Islet precursor cell (in vitro differentiated cells): Measurements from ENCODE around the gene CANX.
"Not testable (repeated sequence)": the region's sequence is repeated elsewhere in the genome, so short reads cannot be mapped to it uniquely, and the experiment has no call there.

ENCODE experiments used
- DNase-seq: peaks from one replicate; pipeline ENCODE4 v3.0.0-alpha.2; 2018

Gene CANX

GRCh38 chr5:179700401-179700918 lies 1.7 kb downstream of the CANX start:
- DNase-seq = no peak

GRCh38 chr5:179716286-179716685 lies 17.5 kb downstream of the CANX start:
- no peak for DNase-seq

DNA sequence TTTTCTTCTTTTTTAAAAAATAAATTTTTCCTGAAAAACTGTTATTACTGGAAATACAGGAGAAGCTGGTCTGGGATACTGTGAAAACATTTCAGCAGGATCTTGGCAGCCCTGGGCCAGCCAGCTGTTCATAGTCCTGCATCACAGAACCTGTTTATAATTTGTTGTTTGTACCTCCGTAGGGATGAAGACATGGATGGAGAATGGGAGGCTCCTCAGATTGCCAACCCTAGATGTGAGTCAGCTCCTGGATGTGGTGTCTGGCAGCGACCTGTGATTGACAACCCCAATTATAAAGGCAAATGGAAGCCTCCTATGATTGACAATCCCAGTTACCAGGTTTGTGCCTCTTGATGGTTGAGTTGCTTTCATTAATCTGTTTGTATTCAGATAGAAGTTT lies 21.5 kb downstream of the CANX start:
- DNase-seq = no peak

GRCh38 chr5:179724163-179724562 lies 25.4 kb downstream of the CANX start:
- DNase-seq = no peak

DNA sequence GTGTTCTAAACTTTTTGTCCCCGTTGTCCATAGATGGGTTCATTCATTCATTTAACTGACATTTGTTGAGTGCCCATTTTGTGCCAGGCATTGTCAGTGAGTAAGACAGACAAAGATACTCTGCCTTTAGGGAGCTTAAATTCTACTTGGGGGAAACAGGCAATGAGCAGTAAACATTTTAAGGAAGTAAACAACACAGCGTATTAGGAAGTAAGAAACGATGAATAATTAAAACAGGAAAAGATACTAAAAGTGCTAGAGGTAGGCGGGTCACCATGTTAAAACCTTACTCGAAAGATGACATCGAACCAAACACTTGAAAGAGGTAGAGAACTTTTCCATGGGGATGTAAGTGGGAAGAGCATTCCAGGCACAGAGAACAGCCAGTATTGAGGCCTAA lies 28.3 kb downstream of the CANX start:
- no peak for DNase-seq

GRCh38 chr5:179729303-179729702 lies 30.5 kb downstream of the CANX start:
- DNase-seq = no peak

DNA sequence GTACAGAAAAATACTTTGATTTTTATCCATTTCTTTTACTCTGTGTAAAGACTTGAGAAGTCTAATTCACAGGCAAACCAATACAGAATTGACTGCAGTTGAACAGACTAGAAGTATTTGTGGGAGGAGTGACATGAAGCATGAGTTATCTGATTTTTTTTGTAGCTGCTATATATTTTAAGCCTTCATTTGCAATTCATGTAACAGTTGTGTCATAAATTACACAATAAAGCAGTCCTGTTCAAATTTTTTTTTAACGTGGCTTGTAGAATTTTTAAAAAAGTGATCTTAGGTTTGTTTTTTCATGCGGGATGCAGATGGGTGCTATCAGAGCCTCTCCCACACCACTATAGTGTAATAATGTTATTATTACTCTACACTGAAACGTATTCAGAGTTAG lies 31.0 kb downstream of the CANX start:
- no peak for DNase-seq

- no peak for DNase-seq
Measured at GRCh38 chr5:179730356-179730755, 31.6 kb downstream of the CANX start.

GRCh38 chr5:179730852-179731251 lies 32.1 kb downstream of the CANX start:
- DNase-seq = no peak

DNA sequence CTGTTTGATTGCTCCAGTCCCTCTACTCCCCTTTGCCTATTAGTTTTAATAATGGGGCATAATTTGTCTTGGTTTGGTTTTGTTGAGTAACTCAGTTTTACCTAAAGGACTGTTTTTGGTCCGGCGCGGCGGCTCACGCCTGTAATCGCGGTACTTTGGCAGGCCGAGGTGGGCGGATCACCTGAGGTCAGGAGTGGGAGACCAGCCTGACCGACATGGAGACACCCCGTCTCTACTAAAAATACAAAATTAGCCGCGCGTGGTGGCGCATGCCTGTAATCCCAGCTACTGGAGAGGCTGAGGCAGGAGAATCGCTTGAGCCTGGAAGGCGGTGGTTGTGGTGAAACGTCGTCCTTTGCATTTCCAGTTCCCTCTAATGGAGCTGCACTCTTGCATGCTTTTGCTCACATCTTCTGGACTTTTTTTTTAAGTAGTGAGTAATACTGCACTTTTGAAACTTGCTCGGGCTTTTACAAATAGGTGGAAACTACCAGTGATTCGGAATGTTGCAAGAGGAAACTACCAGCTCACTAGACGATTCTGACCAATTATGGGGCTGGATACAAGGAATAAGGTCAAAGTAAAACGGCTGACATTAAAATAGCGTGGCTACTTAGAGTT lies 33.1 kb downstream of the CANX start:
- DNase-seq = no peak

- peak; percentile 100 for DNase-seq
Measured at GRCh38 chr5:179732412-179732917, 33.7 kb downstream of the CANX start, which contains the start of gene MAML1. Gene MAML1 (plus strand): TSS chr5:179732822. CDS start chr5:179733113, 291 bp downstream.

- DNase-seq = peak; percentile 71
Measured at GRCh38 chr5:179732918-179733771, 34.4 kb downstream of the CANX start.

DNA sequence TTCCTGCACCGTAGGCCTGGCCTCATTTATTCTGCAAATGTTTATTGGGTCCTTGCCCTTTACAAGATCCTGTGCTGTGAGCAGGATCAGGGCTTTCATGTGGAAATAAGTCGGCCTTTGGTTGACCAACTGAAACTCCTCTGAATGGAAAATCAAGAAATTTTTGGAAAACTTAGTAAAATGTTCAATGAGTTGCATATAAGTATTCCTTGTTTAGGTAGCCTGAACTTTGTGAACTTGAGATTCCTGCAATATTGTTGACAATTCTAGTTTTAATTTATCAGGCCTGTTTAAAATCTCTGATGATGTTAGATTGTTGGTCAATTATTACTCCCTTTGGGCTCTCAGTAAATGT lies 35.0 kb downstream of the CANX start:
- no peak for DNase-seq

DNA sequence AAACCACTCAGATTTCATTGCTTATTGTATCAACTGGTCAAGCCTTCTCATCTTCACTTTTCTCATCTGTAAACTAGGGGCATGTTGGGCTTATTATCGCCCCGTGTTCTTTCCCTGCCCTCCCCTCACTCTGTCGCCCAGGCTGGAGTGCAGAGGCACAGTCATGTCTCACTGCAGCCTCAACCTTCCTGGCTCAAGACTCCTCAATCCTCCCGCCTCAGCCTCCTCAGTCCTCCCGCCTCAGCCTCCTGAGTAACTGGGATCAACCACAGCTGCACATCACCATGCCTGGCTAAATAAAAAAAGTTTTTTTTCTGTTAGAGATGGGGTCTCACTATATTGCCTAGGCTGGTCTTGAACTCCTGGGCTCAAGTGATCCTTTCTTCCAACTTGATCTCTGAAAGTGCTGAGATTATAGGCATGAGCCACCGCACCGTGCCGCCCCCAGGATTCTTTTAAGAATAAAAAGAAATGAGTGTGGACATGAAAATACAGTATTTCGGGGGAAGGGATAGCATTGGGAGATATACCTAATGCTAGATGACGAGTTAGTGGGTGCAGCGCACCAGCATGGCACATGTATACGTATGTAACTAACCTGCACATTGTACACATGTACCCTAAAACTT lies 35.9 kb downstream of the CANX start:
- DNase-seq = no peak

DNA sequence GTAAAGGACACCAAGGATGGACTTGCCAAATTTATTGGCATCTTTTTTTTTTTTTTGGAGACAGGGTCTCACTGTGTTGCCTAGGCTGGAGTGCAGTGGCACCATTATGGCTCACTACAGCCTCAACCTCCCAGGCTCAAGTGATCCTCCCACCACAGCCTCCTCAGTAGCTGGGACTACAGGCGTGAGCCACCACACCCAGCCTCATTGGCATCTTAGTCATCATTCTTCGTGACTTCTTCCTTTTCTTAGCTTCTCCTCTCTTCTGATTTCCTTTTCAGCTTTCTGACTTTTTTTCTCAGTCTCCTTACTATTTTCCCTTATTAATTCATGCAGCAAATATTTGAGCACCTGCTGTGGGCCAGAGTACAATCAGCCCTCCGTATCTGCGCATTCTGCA lies 40.0 kb downstream of the CANX start:
- DNase-seq = no peak

DNA sequence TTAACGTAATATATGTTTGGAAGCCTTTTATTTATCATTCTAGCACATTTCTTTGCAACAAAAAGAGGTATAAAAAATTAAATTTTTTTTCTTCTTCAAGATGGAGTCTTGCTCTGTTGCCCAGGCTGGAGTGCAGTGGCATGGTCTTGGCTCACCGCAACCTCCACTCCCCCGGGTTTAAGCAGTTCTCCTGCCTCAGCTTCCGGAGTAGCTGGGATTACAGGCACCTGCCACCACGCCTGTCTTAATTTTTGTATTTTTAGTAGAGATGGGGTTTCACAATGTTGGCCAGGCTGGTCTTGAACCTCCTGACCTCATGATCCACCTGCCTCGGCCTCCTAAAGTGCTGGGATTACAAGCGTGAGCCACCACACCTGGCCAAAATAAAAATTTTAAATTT lies 45.3 kb downstream of the CANX start:
- not testable (repeated sequence) for DNase-seq

DNA sequence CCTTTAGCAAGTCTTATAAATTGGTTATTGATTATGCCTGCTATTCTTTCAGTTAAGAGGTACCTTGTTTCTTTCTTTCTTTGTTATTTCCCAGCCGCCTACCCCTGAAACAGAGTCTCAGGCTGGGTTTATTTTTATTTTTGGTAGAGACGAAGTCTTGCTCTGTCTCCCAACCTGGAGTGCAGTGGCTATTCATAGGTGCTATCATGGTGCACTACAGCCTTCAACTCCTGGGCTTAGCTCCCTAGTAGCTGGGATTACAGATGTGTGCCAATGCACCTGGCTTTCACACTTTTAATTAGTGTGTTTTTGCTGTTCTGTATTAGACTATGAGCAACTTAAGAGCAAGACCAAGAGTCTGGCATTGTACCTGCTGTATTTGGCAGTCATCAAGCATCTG lies 48.1 kb downstream of the CANX start:
- no peak for DNase-seq

DNA sequence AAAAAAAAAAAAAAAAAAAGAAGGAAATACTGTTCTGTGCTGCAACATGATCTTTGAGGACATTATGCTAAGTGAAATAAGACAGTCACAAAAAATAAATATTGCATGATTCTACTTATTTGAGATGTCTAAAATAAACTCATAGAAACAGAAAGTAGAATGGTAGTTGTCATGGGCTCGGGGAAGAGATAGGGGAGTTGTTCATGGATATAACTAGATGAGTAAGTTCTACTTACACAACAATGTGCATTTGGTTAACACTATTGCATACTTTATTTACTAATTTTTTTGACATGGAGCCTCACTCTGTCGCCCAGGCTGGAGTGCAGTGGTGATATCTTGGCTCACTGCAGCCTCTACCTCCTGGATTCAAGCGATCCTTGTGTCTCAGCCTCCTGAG lies 49.0 kb downstream of the CANX start:
- DNase-seq = no peak

DNA sequence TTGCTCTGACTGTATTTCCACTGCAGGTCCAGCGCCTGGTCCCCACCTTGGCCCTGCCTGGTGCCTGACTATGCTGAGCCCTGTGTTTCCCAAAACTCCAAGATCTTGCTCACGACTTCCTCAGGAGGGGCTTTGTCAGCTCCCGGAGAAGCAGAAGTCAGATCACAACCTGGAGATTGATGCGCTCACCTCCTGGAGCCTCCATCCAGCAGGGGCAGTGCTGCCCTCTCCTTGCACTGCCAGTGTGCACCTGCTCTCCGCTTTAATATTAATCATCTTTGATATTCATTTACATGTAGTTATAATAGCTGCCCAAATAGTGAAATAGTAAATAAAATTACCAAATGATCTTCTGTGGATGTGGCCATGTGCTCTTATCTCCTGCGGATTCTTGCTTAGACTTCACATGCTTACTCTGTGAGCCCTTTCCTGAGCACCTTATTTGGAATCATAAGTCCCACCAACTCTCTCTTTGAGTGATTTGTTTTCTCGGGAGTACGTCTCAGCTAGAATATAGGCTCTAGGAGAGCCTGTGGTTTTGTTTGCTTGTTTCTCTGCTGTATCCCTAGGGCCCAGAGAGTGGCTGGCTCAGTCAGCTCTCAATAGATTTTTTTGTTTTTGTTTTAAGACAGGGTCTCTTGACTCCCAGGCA lies 51.2 kb downstream of the CANX start:
- no peak for DNase-seq

- no peak for DNase-seq
Measured at GRCh38 chr5:179753971-179754370, 55.2 kb downstream of the CANX start.

- DNase-seq = no peak
Measured at GRCh38 chr5:179755022-179755421, 56.3 kb downstream of the CANX start.

DNA sequence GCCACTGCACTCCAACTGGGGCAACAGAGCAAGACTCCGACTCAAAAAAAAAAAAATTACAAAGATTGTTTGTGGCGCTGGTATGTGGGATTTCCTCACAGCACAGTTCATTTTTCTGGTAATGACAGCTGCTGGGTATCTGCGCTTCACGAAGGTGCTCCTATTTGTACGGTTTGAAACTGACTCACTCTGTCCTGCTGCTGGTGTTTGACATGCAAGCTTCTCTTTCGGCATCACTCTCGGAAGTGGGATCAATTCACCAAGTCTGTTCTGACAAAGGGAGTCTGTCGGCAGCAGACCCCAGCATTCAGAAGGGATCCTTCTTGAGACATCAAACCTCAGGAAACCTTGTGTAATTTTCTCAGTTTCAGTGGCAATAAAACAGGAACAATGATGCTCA lies 60.2 kb downstream of the CANX start:
- DNase-seq = no peak
